ENCODE measurements around the gene CDH4. TPM values are rescaled to one million over a fixed set of nuclear protein-coding genes. Genes with fewer than 3 reads are reported as not detected.

The CDH4 gene
- total RNA-seq, 1 donor from 2014 or later: 2.9 TPM

DNA sequence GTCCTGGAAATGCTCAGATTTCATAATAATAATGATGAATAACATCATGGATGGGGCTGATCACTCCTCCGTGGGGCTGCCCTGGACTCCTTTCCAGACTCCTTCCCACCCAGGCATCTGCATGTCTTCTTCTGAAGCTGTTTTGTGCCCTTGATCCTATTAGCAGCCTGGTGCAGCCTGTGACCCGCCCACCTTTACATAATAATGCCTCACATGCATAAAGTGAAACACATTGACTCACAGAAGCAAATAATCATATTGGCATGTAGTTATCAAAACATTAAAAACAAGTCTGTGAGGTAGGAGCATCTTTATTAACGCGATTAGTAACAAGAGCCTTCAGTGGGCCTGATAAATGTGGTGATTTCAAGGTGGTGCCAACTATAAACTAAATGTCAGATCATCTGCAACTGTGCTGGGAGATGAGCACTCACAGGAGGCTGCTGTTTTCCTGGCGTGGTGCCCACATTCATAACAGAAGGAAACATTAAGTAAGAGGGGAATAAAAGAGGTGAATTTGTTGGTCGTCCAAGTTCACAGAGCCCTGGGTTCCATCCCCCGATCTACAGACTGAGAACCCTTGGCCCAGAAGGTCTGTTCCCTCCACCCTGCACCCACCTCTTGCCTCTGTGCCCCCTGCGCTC lies 344.7 kb downstream of the CDH4 start:
- Histone ChIP-seq H3K27me3 (no peaks in the 10 kb centered on the region), H3K27ac (no peak overlapping the region), H4K20me1 (ENCODE audit: low read depth) (no peaks in the 10 kb centered on the region), H3K36me3 (no peaks in the 10 kb centered on the region), H3K4me3 (no peak overlapping the region), H3K9me3 (ENCODE audit: low read depth) (no peaks in the 10 kb centered on the region), H3K79me2 (ENCODE audit: low read depth) (no peaks in the 10 kb centered on the region), H3K4me2 (no peak overlapping the region), H3K4me1 (peaks cover 4% of the 10 kb centered on the region), H3K9ac (no peak overlapping the region), H3F3A (ENCODE audit: low read depth) (no peaks in the 10 kb centered on the region), H2AFZ (replicated peaks) (no peak overlapping the region)
- no peak overlapping the region for H3K4me3 Mint-ChIP-seq
- H3K9me3 Mint-ChIP-seq: peaks cover 38% of the 10 kb centered on the region
- TF ChIP-seq EZH2 (IDR thresholded peaks at IDR 0.05): no peak
- TF ChIP-seq EZH2phosphoT487 (IDR thresholded peaks at IDR 0.05): no peak
- TF ChIP-seq CTCF (IDR thresholded peaks at IDR 0.05): no peak
- peaks cover 20% of the 10 kb centered on the region for H3K4me1 Mint-ChIP-seq
- peaks cover 6% of the 10 kb centered on the region for H3K27me3 Mint-ChIP-seq (ENCODE audit: insufficient read depth, low read depth)
- peaks cover 11% of the 10 kb centered on the region for H3K36me3 Mint-ChIP-seq
- no peak for DNase-seq (ENCODE audit: low spot score)
- no peak overlapping the region for H3K27ac Mint-ChIP-seq

- H3K4me1 Mint-ChIP-seq: peaks cover 20% of the 10 kb centered on the region
- H3K4me1 ChIP-seq: peaks cover 4% of the 10 kb centered on the region
- no peaks in the 10 kb centered on the region for H3K36me3 ChIP-seq
- H3K27me3 ChIP-seq: no peaks in the 10 kb centered on the region
- no peaks in the 10 kb centered on the region for H3K9me3 ChIP-seq (ENCODE audit: low read depth)
- no peak overlapping the region for H2AFZ ChIP-seq (replicated peaks)
- peaks cover 10% of the 10 kb centered on the region for H3K36me3 Mint-ChIP-seq
- H3F3A ChIP-seq (ENCODE audit: low read depth): no peaks in the 10 kb centered on the region
- peaks cover 4% of the 10 kb centered on the region for H3K27me3 Mint-ChIP-seq (ENCODE audit: insufficient read depth, low read depth)
- no peaks in the 10 kb centered on the region for H4K20me1 ChIP-seq (ENCODE audit: low read depth)
- no peak for DNase-seq (ENCODE audit: low spot score)
- H3K79me2 ChIP-seq (ENCODE audit: low read depth): no peaks in the 10 kb centered on the region
- no peak for TF ChIP-seq EZH2phosphoT487 (IDR thresholded peaks at IDR 0.05)
- TF ChIP-seq CTCF (IDR thresholded peaks at IDR 0.05): no peak
- no peak for TF ChIP-seq EZH2 (IDR thresholded peaks at IDR 0.05)
- peaks cover 31% of the 10 kb centered on the region for H3K9me3 Mint-ChIP-seq
- H3K4me3 Mint-ChIP-seq: no peak overlapping the region
- H3K27ac Mint-ChIP-seq: no peak overlapping the region
- H3K27ac ChIP-seq: no peak overlapping the region
- H3K4me3 ChIP-seq: no peak overlapping the region
- H3K4me2 ChIP-seq: no peak overlapping the region
- no peak overlapping the region for H3K9ac ChIP-seq
These were observed 345.9 kb downstream of the CDH4 start for GRCh38 chr20:61597996-61598395.

DNA sequence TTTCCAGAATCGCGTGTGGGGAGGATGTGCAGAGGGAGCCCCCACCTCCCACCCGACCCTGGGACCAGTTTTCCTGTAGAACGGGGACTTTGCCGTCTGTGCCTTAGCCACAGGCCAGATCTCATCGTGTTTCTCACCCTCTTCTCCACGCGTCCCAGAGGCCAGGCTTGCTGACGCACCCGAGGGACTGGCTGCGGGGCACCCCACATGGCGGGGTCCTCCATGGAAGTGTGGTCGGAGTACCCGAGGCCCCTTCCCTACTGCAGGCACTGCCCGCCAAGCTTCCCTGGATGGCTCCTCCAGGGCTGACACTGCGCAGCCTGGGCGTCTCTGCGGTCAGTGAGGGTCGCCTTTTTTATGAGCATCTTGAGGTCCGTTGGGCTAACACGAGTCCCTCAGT lies 346.5 kb downstream of the CDH4 start:
- no peak overlapping the region for H3K27ac Mint-ChIP-seq
- peaks cover 17% of the 10 kb centered on the region for H3K4me1 Mint-ChIP-seq
- Histone ChIP-seq H3K27ac (no peak overlapping the region), H3K9ac (no peak overlapping the region), H3K9me3 (ENCODE audit: low read depth) (no peaks in the 10 kb centered on the region), H3K4me2 (no peak overlapping the region), H3K27me3 (no peaks in the 10 kb centered on the region), H2AFZ (replicated peaks) (no peak overlapping the region), H4K20me1 (ENCODE audit: low read depth) (no peaks in the 10 kb centered on the region), H3F3A (ENCODE audit: low read depth) (no peaks in the 10 kb centered on the region), H3K36me3 (no peaks in the 10 kb centered on the region), H3K4me1 (peaks cover 4% of the 10 kb centered on the region), H3K79me2 (ENCODE audit: low read depth) (no peaks in the 10 kb centered on the region), H3K4me3 (no peak overlapping the region)
- no peak overlapping the region for H3K4me3 Mint-ChIP-seq
- peaks cover 7% of the 10 kb centered on the region for H3K36me3 Mint-ChIP-seq
- TF ChIP-seq EZH2 (IDR thresholded peaks at IDR 0.05): no peak
- no peak for TF ChIP-seq CTCF (IDR thresholded peaks at IDR 0.05)
- TF ChIP-seq EZH2phosphoT487 (IDR thresholded peaks at IDR 0.05): no peak
- no peak for DNase-seq (ENCODE audit: low spot score)
- H3K27me3 Mint-ChIP-seq (ENCODE audit: insufficient read depth, low read depth): peaks cover 5% of the 10 kb centered on the region
- H3K9me3 Mint-ChIP-seq: peaks cover 29% of the 10 kb centered on the region

Data from neural progenitor cell (in vitro differentiated cells).